AG08396 (cell line): ENCODE results near the gene RHBDL3.

ENCODE experiments used
- DNase-seq: peaks from one replicate; pipeline ENCODE4 v3.0.0; 2012; ENCODE audit warnings: low spot score, mixed read lengths

The RHBDL3 gene

DNA sequence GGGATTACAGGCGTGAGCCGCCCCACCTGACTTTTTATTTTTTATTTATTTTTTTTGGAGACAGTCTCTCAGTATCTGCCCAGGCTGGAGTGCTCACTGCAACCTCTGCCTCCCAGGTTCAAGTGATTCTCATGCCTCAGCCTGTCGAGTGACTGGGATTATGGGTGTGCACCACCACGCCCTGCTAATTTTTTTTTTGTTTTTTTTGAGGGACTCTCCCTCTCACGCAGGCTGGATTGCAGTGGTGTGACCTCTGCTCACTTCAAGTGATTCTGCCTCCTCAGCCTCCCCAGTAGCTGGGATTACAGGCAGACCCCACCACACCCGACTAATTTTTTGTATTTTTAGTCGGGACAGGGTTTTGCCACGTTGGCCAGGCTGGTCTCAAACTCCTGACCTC is 92.0 kb downstream of the RHBDL3 start:
- DNase-seq = no peak

DNA sequence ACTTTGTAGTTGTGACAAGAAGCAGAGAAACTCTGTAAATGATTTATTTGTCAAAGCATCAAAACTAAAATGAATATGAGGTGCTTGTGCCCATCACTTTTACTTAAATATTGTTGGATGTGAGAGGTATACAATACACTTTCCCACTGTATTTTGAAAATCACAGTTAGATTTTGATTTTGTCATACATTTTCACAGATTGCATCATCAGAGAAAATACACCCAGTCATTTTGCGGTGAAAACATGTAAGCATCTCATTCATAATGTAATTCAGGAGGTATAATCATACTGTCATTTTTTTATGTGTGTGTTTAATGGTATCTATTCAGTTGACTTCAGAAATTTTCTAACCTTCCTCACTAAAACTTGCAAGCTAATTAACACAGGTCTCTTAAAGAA is 95.6 kb downstream of the RHBDL3 start:
- no peak for DNase-seq

DNA sequence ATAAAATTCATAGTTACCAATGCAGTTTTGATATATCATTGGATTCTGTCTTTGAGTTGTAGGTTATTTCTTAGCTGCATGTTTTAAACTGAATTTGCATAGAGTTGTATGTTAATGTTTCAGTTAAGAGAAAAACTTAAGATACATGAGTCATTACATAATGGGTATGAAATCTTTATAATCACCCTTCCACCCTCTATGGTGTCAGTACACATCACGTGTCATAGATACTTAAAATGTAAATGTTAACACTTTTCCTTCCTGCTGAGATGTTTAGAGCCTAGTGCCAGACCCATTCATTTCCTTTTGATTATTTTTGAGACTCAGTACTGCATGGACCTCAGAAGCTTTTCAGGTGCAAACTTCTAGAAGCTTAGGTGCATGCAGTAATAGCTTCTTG is 104.8 kb downstream of the RHBDL3 start:
- no peak for DNase-seq
